ENCODE data around the gene INAFM2.

- no peak for TF ChIP-seq CTCF (IDR thresholded peaks at IDR 0.05; ENCODE audit: low read depth, low read length, poor library complexity, severe bottlenecking)
- no peak for TF ChIP-seq EZH2phosphoT487 (IDR thresholded peaks at IDR 0.05; ENCODE audit: borderline replicate concordance, low read length)
These were observed 807 bp upstream of the INAFM2 start for GRCh38 chr15:40322531-40323238.
